C4-2B (cell line): ENCODE measurements around the gene PLXNB3.

ENCODE experiments used
- H3K27ac ChIP-seq: fragments of 450-650 bp; 2 replicates; pipeline ENCODE4 v1.5.1; 2017
- CTCF ChIP-seq: fragments of 450-650 bp; conservative IDR thresholded peaks from 2 replicates; pipeline ENCODE4 v1.5.1; 2017; ENCODE audit warnings: mild to moderate bottlenecking
- ZFX ChIP-seq: fragments of 450-650 bp; IDR thresholded peaks from 2 replicates; pipeline ENCODE4 v1.6.1; 2017

Gene PLXNB3

GRCh38 chrX:153784325-153784967, 20.4 kb downstream of the PLXNB3 start:
- H3K27ac ChIP-seq = no peak overlapping the region
- TF ChIP-seq CTCF (no peak), ZFX (no peak)

DNA sequence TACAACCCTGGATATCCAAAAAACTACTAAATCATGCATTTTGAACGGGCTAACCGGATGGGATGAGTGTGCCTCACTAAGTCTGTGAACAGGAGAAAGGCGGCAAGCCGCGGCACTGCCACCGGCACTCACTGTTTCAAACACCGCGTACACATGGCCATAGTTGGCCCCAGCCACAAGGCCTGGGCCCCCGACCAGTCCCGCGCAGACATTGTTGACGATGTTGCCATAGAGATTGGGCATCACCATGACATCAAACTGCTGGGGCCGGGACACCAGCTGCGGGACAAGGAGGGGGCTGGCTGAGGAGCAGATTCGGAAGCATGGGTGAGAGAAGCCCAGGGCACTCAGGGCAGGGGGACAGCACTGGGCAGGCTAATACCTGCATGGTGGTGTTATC, 22.6 kb downstream of the PLXNB3 start:
- TF ChIP-seq ZFX (no peak), CTCF (no peak)
- no peak overlapping the region for H3K27ac ChIP-seq

GRCh38 chrX:153789654-153790053, 25.6 kb downstream of the PLXNB3 start:
- TF ChIP-seq CTCF (no peak), ZFX (no peak)
- no peak overlapping the region for H3K27ac ChIP-seq

- H3K27ac ChIP-seq = no peak overlapping the region
- TF ChIP-seq ZFX = no peak
- TF ChIP-seq CTCF = no peak
Measured at GRCh38 chrX:153791104-153791852, 27.2 kb downstream of the PLXNB3 start.

DNA sequence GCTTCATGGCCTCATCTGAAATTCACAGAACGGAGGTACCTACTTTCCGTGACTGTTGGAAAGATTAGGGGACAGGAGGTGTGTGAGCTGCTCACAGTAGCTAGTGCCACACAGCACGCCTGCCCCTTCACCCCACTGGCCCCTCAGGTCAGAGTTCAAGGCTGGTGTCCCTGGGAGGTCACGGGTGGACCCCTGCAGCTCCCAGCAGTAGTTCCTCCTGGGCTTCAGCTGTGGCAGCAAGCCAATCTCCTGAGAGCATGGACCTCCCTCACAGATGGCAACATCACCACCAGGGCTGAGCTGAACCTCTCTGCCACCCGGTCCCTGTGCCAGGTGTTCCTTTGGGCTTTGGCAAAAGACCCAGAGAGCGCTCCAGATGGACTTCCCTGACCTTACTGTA, 28.3 kb downstream of the PLXNB3 start:
- peak overlapping the region; percentile 95 for H3K27ac ChIP-seq
- TF ChIP-seq ZFX (no peak), CTCF (no peak)

- peak overlapping the region; percentile 95 for H3K27ac ChIP-seq
- TF ChIP-seq CTCF (no peak), ZFX (no peak)
Measured at GRCh38 chrX:153793291-153793690, 29.2 kb downstream of the PLXNB3 start.
